Chondrocyte (in vitro differentiated cells): ENCODE measurements around the gene PCDHGA12. TPM values are rescaled to one million over a fixed set of nuclear protein-coding genes. Genes with fewer than 3 reads are reported as not detected.
"Not testable (repeated sequence)": the region's sequence is repeated elsewhere in the genome, so short reads cannot be mapped to it uniquely, and the experiment has no call there.

ENCODE experiments used
- DNase-seq: peaks from one replicate; pipeline ENCODE4 v3.0.0; 2021; ENCODE audit warnings: mixed read lengths, low spot score
- H3K27ac Mint-ChIP-seq: one replicate; pipeline ENCODE4 v1.8.0; 2021; ENCODE audit warnings: mild to moderate bottlenecking, moderate library complexity, mixed read lengths; ENCODE audit not compliant: unreplicated experiment
- H3K27me3 Mint-ChIP-seq: 2 replicates; pipeline ENCODE4 v1.8.0; 2021; ENCODE audit warnings: low read depth, mixed read lengths
- H3K36me3 Mint-ChIP-seq: 2 replicates; pipeline ENCODE4 v1.8.0; 2021; ENCODE audit warnings: low read depth, mixed read lengths
- H3K4me1 Mint-ChIP-seq: 2 replicates; pipeline ENCODE4 v1.8.0; 2021; ENCODE audit warnings: low read depth, mild to moderate bottlenecking, mixed read lengths
- H3K4me3 Mint-ChIP-seq: one replicate; pipeline ENCODE4 v1.8.0; 2021; ENCODE audit warnings: mild to moderate bottlenecking, moderate library complexity, mixed read lengths; ENCODE audit not compliant: unreplicated experiment
- H3K9me3 Mint-ChIP-seq: 2 replicates; pipeline ENCODE4 v1.8.0; 2021; ENCODE audit warnings: low read depth, mixed read lengths
- CTCF ChIP-seq: fragments of 200-600 bp; sonication (generic); IDR thresholded peaks from 2 replicates; pipeline ENCODE4 v1.5.0; 2021; ENCODE audit warnings: antibody characterized with exemption, mild to moderate bottlenecking, moderate library complexity
- total RNA-seq: library from RNA; stranded (reverse); gene quantifications from 3 replicates; pipeline ENCODE4 v1.2.1, GENCODE V29; 2021

PCDHGA12 gene
- total RNA-seq, 1 donor from 2014 or later = 0.75 TPM

GRCh38 chr5:141431286-141431685 lies 979 bp downstream of the PCDHGA12 start:
- Mint-ChIP-seq H3K27ac (no peak overlapping the region), H3K36me3 (peaks cover 43% of the 10 kb centered on the region), H3K27me3 (no peaks in the 10 kb centered on the region), H3K4me3 (no peak overlapping the region), H3K4me1 (no peaks in the 10 kb centered on the region), H3K9me3 (peaks cover 41% of the 10 kb centered on the region)
- DNase-seq = no peak
- no peak for TF ChIP-seq CTCF

DNA sequence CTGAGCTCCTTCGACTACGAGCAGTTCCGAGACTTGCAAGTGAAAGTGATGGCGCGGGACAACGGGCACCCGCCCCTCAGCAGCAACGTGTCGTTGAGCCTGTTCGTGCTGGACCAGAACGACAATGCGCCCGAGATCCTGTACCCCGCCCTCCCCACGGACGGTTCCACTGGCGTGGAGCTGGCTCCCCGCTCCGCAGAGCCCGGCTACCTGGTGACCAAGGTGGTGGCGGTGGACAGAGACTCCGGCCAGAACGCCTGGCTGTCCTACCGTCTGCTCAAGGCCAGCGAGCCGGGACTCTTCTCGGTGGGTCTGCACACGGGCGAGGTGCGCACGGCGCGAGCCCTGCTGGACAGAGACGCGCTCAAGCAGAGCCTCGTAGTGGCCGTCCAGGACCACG lies 2.0 kb downstream of the PCDHGA12 start:
- H3K4me1 Mint-ChIP-seq, DNase-seq, H3K27ac Mint-ChIP-seq, H3K4me3 Mint-ChIP-seq, H3K27me3 Mint-ChIP-seq: not testable (repeated sequence)
- H3K36me3 Mint-ChIP-seq = peaks cover 36% of the 10 kb centered on the region
- peaks cover 32% of the 10 kb centered on the region for H3K9me3 Mint-ChIP-seq

- H3K27ac Mint-ChIP-seq, H3K4me1 Mint-ChIP-seq, DNase-seq, H3K4me3 Mint-ChIP-seq, H3K27me3 Mint-ChIP-seq: not testable (repeated sequence)
- H3K9me3 Mint-ChIP-seq = peaks cover 32% of the 10 kb centered on the region
- H3K36me3 Mint-ChIP-seq = peaks cover 33% of the 10 kb centered on the region
These were observed 2.4 kb downstream of the PCDHGA12 start for GRCh38 chr5:141432726-141433125.

DNA sequence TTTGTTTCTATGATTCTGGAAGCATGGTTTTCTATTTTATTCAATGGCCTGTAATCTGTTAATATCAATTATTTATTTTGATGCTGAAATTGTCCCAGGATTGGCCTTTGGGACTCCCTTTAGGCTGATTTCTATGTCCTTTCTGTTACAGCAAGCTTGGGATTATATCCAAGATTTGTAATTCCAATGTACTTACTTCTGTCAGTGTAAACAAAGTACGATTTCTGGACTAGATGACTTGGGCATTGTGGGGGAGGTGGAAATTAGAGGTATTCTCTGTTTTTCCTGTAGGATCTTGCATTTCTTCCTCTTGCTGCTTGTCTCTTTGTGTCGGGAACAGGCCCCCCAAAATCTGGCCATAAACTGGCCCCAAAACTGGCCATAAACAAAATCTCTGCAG lies 3.7 kb downstream of the PCDHGA12 start:
- Mint-ChIP-seq H3K9me3 (peaks cover 26% of the 10 kb centered on the region), H3K36me3 (peaks cover 27% of the 10 kb centered on the region), H3K27ac (no peak overlapping the region), H3K4me1 (peaks cover 4% of the 10 kb centered on the region), H3K27me3 (no peaks in the 10 kb centered on the region), H3K4me3 (no peak overlapping the region)
- TF ChIP-seq CTCF = no peak
- no peak for DNase-seq

- Mint-ChIP-seq H3K27ac (no peak overlapping the region), H3K4me3 (no peak overlapping the region)
- TF ChIP-seq CTCF = no peak
These were observed 6.9 kb downstream of the PCDHGA12 start for GRCh38 chr5:141437221-141437620.

DNA sequence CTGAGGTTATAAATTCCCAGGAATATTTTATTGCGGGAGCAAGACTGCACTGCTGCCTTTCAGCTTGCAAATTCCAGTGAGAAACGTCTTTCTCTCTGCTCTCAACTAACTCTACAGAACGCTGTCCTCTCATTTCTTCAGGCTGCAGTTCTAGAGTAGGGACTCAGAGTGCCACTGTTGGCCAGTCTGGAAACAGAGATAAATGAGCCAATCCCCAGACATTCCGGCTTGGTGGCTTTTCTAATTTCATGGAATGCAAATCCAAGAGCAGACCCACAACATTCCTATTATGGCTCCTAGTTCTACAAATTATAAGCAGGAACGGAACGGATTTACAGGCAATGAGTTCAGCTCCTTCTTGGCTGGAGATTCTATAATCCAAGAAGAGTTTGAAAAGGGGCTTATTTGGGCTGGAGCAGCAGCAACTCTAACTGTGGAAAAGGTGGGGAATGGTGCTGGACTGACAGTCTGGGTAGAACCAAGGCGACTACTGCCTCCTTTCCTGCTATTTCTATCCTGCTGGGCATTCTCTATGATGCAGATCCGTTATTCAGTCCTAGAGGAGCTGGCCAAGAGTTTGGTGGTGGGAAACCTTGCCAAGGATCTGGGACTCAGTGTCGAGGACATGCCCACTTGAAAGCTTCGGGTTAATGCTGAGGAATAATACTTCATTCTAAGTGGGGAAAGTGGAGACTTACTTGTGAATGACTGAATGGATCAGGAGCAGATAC lies 9.3 kb downstream of the PCDHGA12 start:
- DNase-seq = no peak
- Mint-ChIP-seq H3K36me3 (peaks cover 11% of the 10 kb centered on the region), H3K4me1 (peaks cover 4% of the 10 kb centered on the region), H3K27ac (no peak overlapping the region), H3K27me3 (no peaks in the 10 kb centered on the region), H3K4me3 (no peak overlapping the region), H3K9me3 (peaks cover 16% of the 10 kb centered on the region)
- TF ChIP-seq CTCF = no peak

More at GRCh38 chr5:141437221-141437620, 6.9 kb downstream of the PCDHGA12 start:
- Mint-ChIP-seq H3K9me3 (peaks cover 21% of the 10 kb centered on the region), H3K36me3 (peaks cover 16% of the 10 kb centered on the region), H3K4me1 (peaks cover 4% of the 10 kb centered on the region), H3K27me3 (no peaks in the 10 kb centered on the region)
- no peak for DNase-seq
